Psoas muscle (tissue), 8 donors: ENCODE measurements around the gene TMEFF2. TPM values are rescaled to one million over a fixed set of nuclear protein-coding genes. Genes with fewer than 3 reads are reported as not detected.

Source experiments
- ATAC-seq, 4 donors: fragments of 200-7000 bp; cut with Tn5 transposase; one replicate each; pipeline ENCODE4 v1.9.1; 2020; ENCODE audit warnings: moderate library complexity in 3 of 4, mild to moderate bottlenecking in 2 of 4
- DNase-seq, 2 donors: peaks; one replicate each; pipeline ENCODE4 v3.0.0-alpha.2; 2020
- H3K27ac ChIP-seq: fragments of 200-600 bp; one replicate; pipeline ENCODE4 v1.8.0; 2022
- H3K27me3 ChIP-seq, 3 donors: fragments of 200-600 bp in 1 of 3; one replicate each; pipeline versions ENCODE4 v1.6.1 to v1.8.0; 2013 to 2022; ENCODE audit warnings: low read length in 2 of 3, mild to moderate bottlenecking in 2 of 3, moderate library complexity in 1 of 3; ENCODE audit not compliant: insufficient read depth in 3 of 3
- H3K36me3 ChIP-seq, 2 donors: fragments of 200-600 bp in 1 of 2; one replicate each; pipeline versions ENCODE4 v1.6.1 to v1.8.0; 2013 to 2022; ENCODE audit warnings: low read depth in 1 of 2, mild to moderate bottlenecking in 1 of 2, moderate library complexity in 1 of 2; ENCODE audit not compliant: insufficient read depth in 1 of 2
- H3K4me1 ChIP-seq: fragments of 200-600 bp; one replicate; pipeline ENCODE4 v1.8.0; 2022
- H3K4me3 ChIP-seq: fragments of 200-600 bp; one replicate; pipeline ENCODE4 v1.8.0; 2022; ENCODE audit warnings: mild to moderate bottlenecking
- H3K9me3 ChIP-seq: fragments of 200-600 bp; one replicate; pipeline ENCODE4 v1.8.0; 2022
- WGBS, 3 donors: extraction: QIAGEN DNeasy Blood & Tissue Kit; methylation state at CpG; one replicate each; pipeline versions ENCODE4 v1.1.6 to v1.1.7; 2013; 5-methylcytosine and 5-hydroxymethylcytosine counted together
- intact Hi-C, 2 donors: fragments of 100-400 bp; cut with DNase I; formaldehyde crosslinking; loops; one replicate each; pipeline versions ENCODE4 v1.11.0 to v1.14.2; 2022
- polyA plus RNA-seq, 3 donors: library from polyadenylated mRNA; stranded (reverse); fragments of 200-250 nt; gene quantifications; one replicate each; pipeline ENCODE4 v1.2.3, GENCODE V29; 2013
- total RNA-seq, 4 donors: library from RNA; stranded (reverse); fragmentation: NEBNext Ultra II Directional in 2 of 4; extraction: Animal tissue kit (Norgen Biotek cat#: 25700) in 2 of 4; gene quantifications; one replicate each; pipeline versions ENCODE4 v1.2.1 to v1.2.4, GENCODE V29; 2021 to 2023
- TF ChIP-seq, protein P1 (sequence below): fragments of 200-600 bp; IDR thresholded peaks from one replicate; pipeline ENCODE4 v1.8.0; 2022; ENCODE audit warnings: antibody characterized with exemption
- donor health status: healthy with polysubstance abuse.
- donor health status: DM: no; HTN: no; CAD: no; lungs with moderate emphysema.
- donor health status: Bipolar disorder and iron deficiency.
- donor health status: healthy.
- donor health status: DM: yes; HTN: yes; CAD: no.
- donor health status: DM: no; HTN: no; CAD: no.
- donor health status: DM: no; HTN: no; CAD: no.
- donor health status: DM: yes; HTN: yes; CAD: no.

The TMEFF2 gene
- total and polyA plus RNA-seq, 7 donors = 0.07 to 0.47 (median 0.16) TPM; not detected in 4

GRCh38 chr2:192070099-192070498 is 124.6 kb downstream of the TMEFF2 start:
- 61 to 82% (median 68%) methylated on average over 1 of the region's 1 CpG for WGBS, 3 donors
- intact Hi-C loops = no loop called here
- H3K4me1 ChIP-seq = no peaks in the 10 kb centered on the region
- no peak overlapping the region for H3K4me3 ChIP-seq
- H3K9me3 ChIP-seq = no peaks in the 10 kb centered on the region
- H3K36me3 ChIP-seq = no peaks in the 10 kb centered on the region
- H3K27me3 ChIP-seq = no peaks in the 10 kb centered on the region
- DNase-seq (no peak), ATAC-seq (no peak)
- TF ChIP-seq, protein P1, sequence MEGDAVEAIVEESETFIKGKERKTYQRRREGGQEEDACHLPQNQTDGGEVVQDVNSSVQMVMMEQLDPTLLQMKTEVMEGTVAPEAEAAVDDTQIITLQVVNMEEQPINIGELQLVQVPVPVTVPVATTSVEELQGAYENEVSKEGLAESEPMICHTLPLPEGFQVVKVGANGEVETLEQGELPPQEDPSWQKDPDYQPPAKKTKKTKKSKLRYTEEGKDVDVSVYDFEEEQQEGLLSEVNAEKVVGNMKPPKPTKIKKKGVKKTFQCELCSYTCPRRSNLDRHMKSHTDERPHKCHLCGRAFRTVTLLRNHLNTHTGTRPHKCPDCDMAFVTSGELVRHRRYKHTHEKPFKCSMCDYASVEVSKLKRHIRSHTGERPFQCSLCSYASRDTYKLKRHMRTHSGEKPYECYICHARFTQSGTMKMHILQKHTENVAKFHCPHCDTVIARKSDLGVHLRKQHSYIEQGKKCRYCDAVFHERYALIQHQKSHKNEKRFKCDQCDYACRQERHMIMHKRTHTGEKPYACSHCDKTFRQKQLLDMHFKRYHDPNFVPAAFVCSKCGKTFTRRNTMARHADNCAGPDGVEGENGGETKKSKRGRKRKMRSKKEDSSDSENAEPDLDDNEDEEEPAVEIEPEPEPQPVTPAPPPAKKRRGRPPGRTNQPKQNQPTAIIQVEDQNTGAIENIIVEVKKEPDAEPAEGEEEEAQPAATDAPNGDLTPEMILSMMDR = no peak
- H3K27ac ChIP-seq = no peak overlapping the region

DNA sequence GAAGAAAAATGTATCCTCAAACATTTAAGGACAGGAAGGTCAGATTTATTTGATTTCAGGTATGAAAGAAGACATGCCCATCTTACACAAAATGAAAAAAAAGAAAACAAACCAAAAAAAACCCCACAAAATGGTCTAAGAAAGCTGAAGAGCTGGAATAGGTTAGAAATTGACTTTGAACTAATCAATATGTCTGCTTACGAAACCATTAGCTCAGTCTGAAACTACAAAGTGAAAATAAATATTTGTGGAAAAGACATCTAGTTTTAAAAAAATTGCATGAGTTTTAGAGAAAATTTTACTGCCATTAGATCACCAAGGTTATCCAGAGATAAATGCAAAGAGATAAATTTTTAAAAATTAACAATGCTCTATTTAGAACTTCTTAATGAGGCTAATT is 125.3 kb downstream of the TMEFF2 start:
- intact Hi-C loops = no loop called here
- no peak overlapping the region for H3K27ac ChIP-seq
- DNase-seq = no peak
- H3K9me3 ChIP-seq = no peaks in the 10 kb centered on the region
- no peaks in the 10 kb centered on the region for H3K4me1 ChIP-seq
- ATAC-seq = no peak
- 97 to 99% (median 98%) methylated on average over 1 of the region's 1 CpG for WGBS, 3 donors
- H3K36me3 ChIP-seq = no peaks in the 10 kb centered on the region
- H3K4me3 ChIP-seq = no peak overlapping the region
- H3K27me3 ChIP-seq = no peaks in the 10 kb centered on the region
- TF ChIP-seq, protein P1 = no peak

GRCh38 chr2:192068966-192069365 is 125.8 kb downstream of the TMEFF2 start:
- no peak for ATAC-seq
- intact Hi-C loops = no loop called here
- H3K9me3 ChIP-seq = no peaks in the 10 kb centered on the region
- no peaks in the 10 kb centered on the region for H3K27me3 ChIP-seq
- no peak overlapping the region for H3K27ac ChIP-seq
- no peak for DNase-seq
- no peak overlapping the region for H3K4me3 ChIP-seq
- TF ChIP-seq, protein P1 = no peak
- H3K36me3 ChIP-seq = no peaks in the 10 kb centered on the region
- 83 to 94% (median 88%) methylated on average over 4 of the region's 4 CpGs for WGBS, 3 donors
- H3K4me1 ChIP-seq = no peaks in the 10 kb centered on the region

- Histone ChIP-seq H3K4me3 (no peak overlapping the region), H3K9me3 (no peaks in the 10 kb centered on the region), H3K27ac (no peak overlapping the region), H3K36me3 (no peaks in the 10 kb centered on the region), H3K27me3 (no peaks in the 10 kb centered on the region), H3K4me1 (no peaks in the 10 kb centered on the region)
- 80 to 95% (median 89%) methylated on average over 1 of the region's 1 CpG for WGBS, 3 donors
- TF ChIP-seq, protein P1 = no peak
- ATAC-seq (no peak), DNase-seq (no peak)
- intact Hi-C loops = no loop called here
These were observed 127.1 kb downstream of the TMEFF2 start for GRCh38 chr2:192067631-192068030.

DNA sequence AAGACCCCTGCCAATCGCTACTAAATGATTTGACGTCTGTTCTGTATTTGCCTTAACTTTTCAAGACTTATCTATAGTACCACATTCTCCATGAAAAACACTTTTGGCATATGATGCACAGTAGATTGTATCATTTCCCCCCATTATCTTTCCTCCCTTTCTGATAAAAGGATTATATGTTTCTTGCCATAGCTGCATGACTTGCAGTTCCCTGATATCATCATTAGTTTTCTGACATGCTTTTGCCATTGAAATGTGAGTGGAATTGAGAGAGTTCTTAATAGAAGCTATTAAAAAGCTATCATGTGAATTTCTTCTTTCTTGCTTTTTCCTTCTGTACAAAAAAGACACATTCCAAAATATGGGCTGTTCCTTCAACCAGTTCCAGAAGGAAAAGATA is 130.3 kb downstream of the TMEFF2 start:
- WGBS, 3 donors = 94 to 97% (median 96%) methylated on average over 2 of the region's 2 CpGs

More for the DNA sequence above, 130.3 kb downstream of the TMEFF2 start:
- Histone ChIP-seq H3K36me3 (no peaks in the 10 kb centered on the region), H3K27me3 (no peaks in the 10 kb centered on the region), H3K27ac (no peak overlapping the region), H3K9me3 (no peaks in the 10 kb centered on the region), H3K4me1 (no peaks in the 10 kb centered on the region), H3K4me3 (no peak overlapping the region)
- intact Hi-C loops = no loop called here
- no peak for DNase-seq
- TF ChIP-seq, protein P1 = no peak
- ATAC-seq = no peak
